SK-N-SH (cell line): Measurements from ENCODE around the gene NFE2L3. TPM values are rescaled to one million over a fixed set of nuclear protein-coding genes. Genes with fewer than 3 reads are reported as not detected.

Experiments used
- CTCF ChIA-PET: fragments of 300-600, 350-600 bp; formaldehyde crosslinking; extraction: SDS; loops from one replicate; lab custom pipeline; 2021; lab: Yijun Ruan, JAX
- POLR2A ChIA-PET: fragments of 350-600 bp; sonication (Branson Sonifier 250); formaldehyde crosslinking; extraction: SDS; loops from one replicate; lab custom pipeline; 2020; ENCODE audit warnings: antibody characterized with exemption, inconsistent platforms; lab: Yijun Ruan, JAX
- DNase-seq: peaks from one replicate; pipeline ENCODE4 v3.0.0; 2012
- H2AFZ ChIP-seq: fragments of 200-600 bp; sonication (generic); 2 replicates; pipeline ENCODE4 v1.8.1; 2016; ENCODE audit warnings: antibody characterized with exemption, mild to moderate bottlenecking, low read depth
- H3F3A ChIP-seq: fragments of 200-600 bp; sonication (generic); replicated peaks from 2 replicates; pipeline ENCODE3; 2016; ENCODE audit warnings: antibody characterized with exemption, mild to moderate bottlenecking; ENCODE audit not compliant: insufficient read depth
- H3K27ac ChIP-seq, 2 experiments: fragments of 200-500 bp in 1 of 2; fragments of 200-600 bp in 1 of 2; sonication (Bioruptor generic) in 1 of 2; sonication (generic), shearing (Covaris generic) in 1 of 2; 2 replicates each; pipeline versions ENCODE4 v1.5.1 to v1.6.1; 2014 to 2016; ENCODE audit warnings: low read depth in 2 of 2, inconsistent platforms in 1 of 2, low read length in 1 of 2, mild to moderate bottlenecking in 1 of 2, mixed read lengths in 1 of 2
- H3K27me3 ChIP-seq: fragments of 200-600 bp; sonication (generic), shearing (Covaris generic); 2 replicates; pipeline ENCODE4 v1.6.1; 2016; ENCODE audit warnings: mixed run types; ENCODE audit not compliant: insufficient read depth
- H3K36me3 ChIP-seq, 2 experiments: fragments of 200-500 bp in 1 of 2; fragments of 200-600 bp in 1 of 2; sonication (Bioruptor generic) in 1 of 2; sonication (generic) in 1 of 2; replicated peaks in 1 of 2; 2 replicates each; pipeline versions ENCODE3 to v1.5.1; 2014 to 2016; ENCODE audit warnings: low read length in 1 of 2, mild to moderate bottlenecking in 1 of 2; ENCODE audit not compliant: insufficient read depth in 2 of 2, control insufficient read depth in 1 of 2
- H3K4me1 ChIP-seq, 2 experiments: fragments of 200-500 bp in 1 of 2; fragments of 200-600 bp in 1 of 2; sonication (Bioruptor generic) in 1 of 2; sonication (generic), shearing (Covaris generic) in 1 of 2; 2 replicates each; pipeline versions ENCODE4 v1.5.1 to v1.6.1; 2014 to 2016; ENCODE audit warnings: low read depth in 1 of 2, low read length in 1 of 2, mixed run types in 1 of 2; ENCODE audit not compliant: insufficient read depth in 2 of 2, control insufficient read depth in 1 of 2
- H3K4me2 ChIP-seq: fragments of 200-600 bp; sonication (generic), shearing (Covaris generic); 2 replicates; pipeline ENCODE4 v1.6.1; 2017; ENCODE audit warnings: mixed run types
- H3K4me3 ChIP-seq, 2 experiments: fragments of 200-500 bp in 1 of 2; fragments of 200-600 bp in 1 of 2; sonication (Bioruptor generic) in 1 of 2; sonication (generic), shearing (Covaris generic) in 1 of 2; 2 replicates each; pipeline versions ENCODE4 v1.5.1 to v1.8.1; 2014 to 2016; ENCODE audit warnings: low read depth in 2 of 2, inconsistent platforms in 1 of 2, low read length in 1 of 2, mild to moderate bottlenecking in 1 of 2, mixed read lengths in 1 of 2, moderate library complexity in 1 of 2
- H3K79me2 ChIP-seq: fragments of 200-600 bp; sonication (generic); 2 replicates; pipeline ENCODE4 v1.8.1; 2017; ENCODE audit warnings: mild to moderate bottlenecking; ENCODE audit not compliant: insufficient read depth
- H3K9ac ChIP-seq: fragments of 200-600 bp; sonication (generic); 2 replicates; pipeline ENCODE4 v1.6.1; 2017; ENCODE audit warnings: mixed run types
- H3K9me2 ChIP-seq: fragments of 200-600 bp; sonication (generic); 2 replicates; pipeline ENCODE4 v1.6.1; 2017; ENCODE audit warnings: mixed run types
- H3K9me3 ChIP-seq: fragments of 200-600 bp; sonication (generic); 2 replicates; pipeline ENCODE4 v1.6.1; 2017; ENCODE audit warnings: mixed run types, mild to moderate bottlenecking, moderate library complexity
- H4K20me1 ChIP-seq: fragments of 200-600 bp; sonication (generic); 2 replicates; pipeline ENCODE4 v1.6.1; 2017; ENCODE audit warnings: mild to moderate bottlenecking, mixed run types; ENCODE audit not compliant: insufficient read depth
- CHD2 ChIP-seq: fragments of 150-350 bp; IDR thresholded peaks from 2 replicates; pipeline ENCODE4 v1.6.1; 2018; ENCODE audit warnings: low read length; ENCODE audit not compliant: partially characterized antibody
- EP300 ChIP-seq, 2 experiments: IDR thresholded peaks; 2 replicates each; pipeline versions ENCODE4 v1.4.0 to v1.6.1; 2012; ENCODE audit warnings: borderline replicate concordance in 1 of 2, low read depth in 1 of 2, low read length in 1 of 2
- FOXJ3 ChIP-seq: sonication (generic); formaldehyde crosslinking; IDR thresholded peaks from 2 replicates; pipeline ENCODE4 v1.5.1; 2020; ENCODE audit warnings: mild to moderate bottlenecking, missing genetic modification reagents
- FOXM1 ChIP-seq: IDR thresholded peaks from 2 replicates; pipeline ENCODE4 v1.4.0; 2012; ENCODE audit warnings: low read depth, mild to moderate bottlenecking
- GABPA ChIP-seq: IDR thresholded peaks from 2 replicates; pipeline ENCODE4 v1.4.0; 2012; ENCODE audit warnings: low read depth, mild to moderate bottlenecking
- GATA2 ChIP-seq: sonication (generic); formaldehyde crosslinking; IDR thresholded peaks from 2 replicates; pipeline ENCODE4 v1.5.0; 2020; ENCODE audit warnings: mild to moderate bottlenecking, missing genetic modification reagents
- JUND ChIP-seq: IDR thresholded peaks from 2 replicates; pipeline ENCODE4 v1.4.0; 2012
- MAX ChIP-seq: IDR thresholded peaks from 2 replicates; pipeline ENCODE4 v1.4.0; 2012; ENCODE audit warnings: low read depth
- MXI1 ChIP-seq: IDR thresholded peaks from 2 replicates; pipeline ENCODE4 v1.6.1; 2012; ENCODE audit warnings: mild to moderate bottlenecking, low read depth, low read length, improper control_type of control experiment
- NRF1 ChIP-seq: IDR thresholded peaks from 2 replicates; pipeline ENCODE4 v1.6.1; 2012; ENCODE audit warnings: low read depth, mild to moderate bottlenecking, low read length
- POLR2AphosphoS5 ChIP-seq: IDR thresholded peaks from 2 replicates; pipeline ENCODE4 v1.6.1; 2012; ENCODE audit warnings: low read depth, low read length
- RAD21 ChIP-seq: IDR thresholded peaks from 2 replicates; pipeline ENCODE4 v1.6.1; 2012; ENCODE audit warnings: mild to moderate bottlenecking, low read length
- RFX5 ChIP-seq: IDR thresholded peaks from 2 replicates; pipeline ENCODE4 v1.6.1; 2012; ENCODE audit warnings: mild to moderate bottlenecking, improper control_type of control experiment, low read length
- RXRA ChIP-seq: IDR thresholded peaks from 2 replicates; pipeline ENCODE4 v1.4.0; 2012; ENCODE audit warnings: low read depth, mild to moderate bottlenecking, borderline replicate concordance
- SIN3A ChIP-seq: IDR thresholded peaks from 2 replicates; pipeline ENCODE4 v1.6.1; 2012; ENCODE audit warnings: low read depth, mild to moderate bottlenecking, low read length, moderate library complexity, borderline replicate concordance
- TAF1 ChIP-seq: IDR thresholded peaks from 2 replicates; pipeline ENCODE4 v1.6.1; 2012; ENCODE audit warnings: low read depth, mild to moderate bottlenecking, low read length, moderate library complexity, borderline replicate concordance
- TEAD4 ChIP-seq: IDR thresholded peaks from 2 replicates; pipeline ENCODE4 v1.4.0; 2012; ENCODE audit warnings: mild to moderate bottlenecking, borderline replicate concordance; ENCODE audit not compliant: insufficient read depth
- WGBS: methylation state at CpG from one replicate; pipeline ENCODE4 v1.1.6; 2017; ENCODE audit warnings: low lambda C conversion rate; 5-methylcytosine and 5-hydroxymethylcytosine counted together
- polyA plus RNA-seq, 3 experiments: library from polyadenylated mRNA; depleted of rRNA; stranded (reverse); fragments of >200 nt; gene quantifications; 2 replicates each; pipeline ENCODE4 v1.2.3, GENCODE V29; 2012
- TF ChIP-seq, protein P1 (sequence below): fragments of 150-350 bp; IDR thresholded peaks from 2 replicates; pipeline ENCODE4 v1.6.1; 2017; ENCODE audit warnings: antibody characterized with exemption, low read length, low read depth, borderline replicate concordance
- TF ChIP-seq, protein P2 (sequence below): IDR thresholded peaks from 2 replicates; pipeline ENCODE4 v1.6.1; 2012; ENCODE audit warnings: mild to moderate bottlenecking, low read depth, low read length, moderate library complexity
- TF ChIP-seq, protein P3 (sequence below): fragments of 150-350 bp; IDR thresholded peaks from 2 replicates; pipeline ENCODE4 v1.6.1; 2016; ENCODE audit warnings: mild to moderate bottlenecking, low read depth, low read length

Gene NFE2L3
- polyA plus RNA-seq, 1 of the 3 experiments (the other 2 are of a cell fraction) = 36.1 TPM

DNA sequence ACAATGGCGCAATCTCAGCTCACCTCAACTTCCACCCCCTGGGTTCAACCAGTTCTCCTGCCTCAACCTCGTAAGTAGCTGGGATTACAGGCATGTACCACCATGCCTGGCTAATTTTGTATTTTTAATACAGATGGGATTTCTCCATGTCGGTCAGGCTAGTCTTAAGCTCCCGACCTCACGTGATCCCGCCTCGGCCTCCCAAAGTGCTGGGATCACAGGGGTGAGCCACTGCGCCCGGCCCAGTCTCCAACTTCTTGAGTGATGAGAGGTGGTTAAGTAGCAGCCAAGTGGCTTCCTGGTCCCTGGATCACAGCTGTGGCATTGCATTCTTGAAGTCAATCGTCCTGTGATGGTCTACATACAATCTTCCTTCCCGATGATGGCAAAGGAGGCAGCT is 46.1 kb upstream of the NFE2L3 start:
- Histone ChIP-seq H3K4me1 (no peaks in the 10 kb centered on the region), H3K36me3 (no peaks in the 10 kb centered on the region), H3K27ac (no peak overlapping the region), H4K20me1 (no peaks in the 10 kb centered on the region), H3K9me3 (no peaks in the 10 kb centered on the region), H3K4me2 (no peak overlapping the region), H3K79me2 (no peaks in the 10 kb centered on the region), H3F3A (no peaks in the 10 kb centered on the region), H3K27me3 (no peaks in the 10 kb centered on the region; the same call in 1 of the 2 replicates), H3K4me3 (no peak overlapping the region), H3K9ac (no peak overlapping the region), H2AFZ (no peak overlapping the region), H3K9me2 (no peaks in the 10 kb centered on the region)
- POLR2A ChIA-PET = no interaction called here
- 63% methylated on average over 11 of the region's 11 CpGs for WGBS
- no peak for TF ChIP-seq FOXM1
- no peak for TF ChIP-seq TAF1
- TF ChIP-seq RXRA = no peak
- TF ChIP-seq GATA2 (CRISPR knock-in tag) = no peak
- no peak for TF ChIP-seq RFX5
- TF ChIP-seq, protein P1, sequence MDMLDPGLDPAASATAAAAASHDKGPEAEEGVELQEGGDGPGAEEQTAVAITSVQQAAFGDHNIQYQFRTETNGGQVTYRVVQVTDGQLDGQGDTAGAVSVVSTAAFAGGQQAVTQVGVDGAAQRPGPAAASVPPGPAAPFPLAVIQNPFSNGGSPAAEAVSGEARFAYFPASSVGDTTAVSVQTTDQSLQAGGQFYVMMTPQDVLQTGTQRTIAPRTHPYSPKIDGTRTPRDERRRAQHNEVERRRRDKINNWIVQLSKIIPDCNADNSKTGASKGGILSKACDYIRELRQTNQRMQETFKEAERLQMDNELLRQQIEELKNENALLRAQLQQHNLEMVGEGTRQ = no peak
- TF ChIP-seq RAD21 = no peak
- TF ChIP-seq TEAD4 = no peak
- no peak for TF ChIP-seq JUND
- CTCF ChIA-PET = interaction anchor here (0.9 to 6.3 kb wide), 7 partner anchors 8 to 258 kb away, joined by 3 to 47 read pairs (median 4); no protein-coding TSS in a partner anchor
- no peak for DNase-seq

DNA sequence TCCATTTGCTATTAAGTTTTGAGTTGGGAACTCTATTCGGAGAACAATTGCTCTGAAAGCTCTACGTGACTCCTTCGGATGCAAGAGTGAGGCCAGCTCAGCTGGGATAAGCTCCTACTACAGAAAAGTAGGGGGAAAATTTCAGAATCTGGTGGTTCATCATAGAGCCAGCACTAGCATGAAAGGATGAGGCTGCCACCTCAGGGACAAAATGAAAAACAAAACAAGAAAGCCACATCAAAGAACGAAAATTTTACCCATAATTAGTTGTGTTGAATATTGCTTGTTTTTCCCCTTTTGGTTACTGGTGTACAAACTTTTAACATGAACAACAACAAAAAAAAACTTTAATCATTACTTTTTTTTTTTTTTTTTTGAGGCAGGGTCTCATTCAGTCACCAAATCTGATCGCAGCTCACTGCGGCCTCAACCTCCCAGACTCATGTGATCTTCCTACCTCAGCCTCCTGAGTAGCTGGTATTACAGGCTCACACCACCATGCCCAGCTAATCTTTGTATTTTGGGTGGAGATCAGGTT is 39.7 kb upstream of the NFE2L3 start:
- H3K36me3 ChIP-seq = no peaks in the 10 kb centered on the region
- H3K4me3 ChIP-seq = no peak overlapping the region
- no peaks in the 10 kb centered on the region for H3K9me3 ChIP-seq
- no peaks in the 10 kb centered on the region for H4K20me1 ChIP-seq
- no peaks in the 10 kb centered on the region for H3K9me2 ChIP-seq
- no peaks in the 10 kb centered on the region for H3K79me2 ChIP-seq
- DNase-seq = no peak
- no peaks in the 10 kb centered on the region for H3F3A ChIP-seq
- no peaks in the 10 kb centered on the region; the same call in 1 of the 2 replicates for H3K27me3 ChIP-seq
- 79% methylated on average over 6 of the region's 6 CpGs for WGBS
- no peak overlapping the region for H3K4me2 ChIP-seq
- H2AFZ ChIP-seq = no peak overlapping the region
- H3K4me1 ChIP-seq = no peaks in the 10 kb centered on the region
- no peak overlapping the region for H3K27ac ChIP-seq
- ChIA-PET CTCF (interaction anchor here (0.6 to 4.9 kb wide), 4 partner anchors 22 to 272 kb away, joined by 3 to 21 read pairs (median 6); no protein-coding TSS in a partner anchor), POLR2A (no interaction called here)
- no peak overlapping the region for H3K9ac ChIP-seq
- TF ChIP-seq NRF1 (no peak), FOXJ3 (CRISPR knock-in tag) (no peak), FOXM1 (no peak), MAX (no peak), RAD21 (no peak), POLR2AphosphoS5 (no peak), GABPA (no peak), MXI1 (no peak), SIN3A (no peak), EP300 (IDR thresholded peaks at IDR 0.05; ENCODE audit: borderline replicate concordance in 1 of 2, low read depth in 1 of 2, low read length in 1 of 2) (no peak), CHD2 (no peak)
- TF ChIP-seq, protein P1 = no peak
- TF ChIP-seq, protein P2, sequence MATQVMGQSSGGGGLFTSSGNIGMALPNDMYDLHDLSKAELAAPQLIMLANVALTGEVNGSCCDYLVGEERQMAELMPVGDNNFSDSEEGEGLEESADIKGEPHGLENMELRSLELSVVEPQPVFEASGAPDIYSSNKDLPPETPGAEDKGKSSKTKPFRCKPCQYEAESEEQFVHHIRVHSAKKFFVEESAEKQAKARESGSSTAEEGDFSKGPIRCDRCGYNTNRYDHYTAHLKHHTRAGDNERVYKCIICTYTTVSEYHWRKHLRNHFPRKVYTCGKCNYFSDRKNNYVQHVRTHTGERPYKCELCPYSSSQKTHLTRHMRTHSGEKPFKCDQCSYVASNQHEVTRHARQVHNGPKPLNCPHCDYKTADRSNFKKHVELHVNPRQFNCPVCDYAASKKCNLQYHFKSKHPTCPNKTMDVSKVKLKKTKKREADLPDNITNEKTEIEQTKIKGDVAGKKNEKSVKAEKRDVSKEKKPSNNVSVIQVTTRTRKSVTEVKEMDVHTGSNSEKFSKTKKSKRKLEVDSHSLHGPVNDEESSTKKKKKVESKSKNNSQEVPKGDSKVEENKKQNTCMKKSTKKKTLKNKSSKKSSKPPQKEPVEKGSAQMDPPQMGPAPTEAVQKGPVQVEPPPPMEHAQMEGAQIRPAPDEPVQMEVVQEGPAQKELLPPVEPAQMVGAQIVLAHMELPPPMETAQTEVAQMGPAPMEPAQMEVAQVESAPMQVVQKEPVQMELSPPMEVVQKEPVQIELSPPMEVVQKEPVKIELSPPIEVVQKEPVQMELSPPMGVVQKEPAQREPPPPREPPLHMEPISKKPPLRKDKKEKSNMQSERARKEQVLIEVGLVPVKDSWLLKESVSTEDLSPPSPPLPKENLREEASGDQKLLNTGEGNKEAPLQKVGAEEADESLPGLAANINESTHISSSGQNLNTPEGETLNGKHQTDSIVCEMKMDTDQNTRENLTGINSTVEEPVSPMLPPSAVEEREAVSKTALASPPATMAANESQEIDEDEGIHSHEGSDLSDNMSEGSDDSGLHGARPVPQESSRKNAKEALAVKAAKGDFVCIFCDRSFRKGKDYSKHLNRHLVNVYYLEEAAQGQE = no peak
- TF ChIP-seq, protein P3, sequence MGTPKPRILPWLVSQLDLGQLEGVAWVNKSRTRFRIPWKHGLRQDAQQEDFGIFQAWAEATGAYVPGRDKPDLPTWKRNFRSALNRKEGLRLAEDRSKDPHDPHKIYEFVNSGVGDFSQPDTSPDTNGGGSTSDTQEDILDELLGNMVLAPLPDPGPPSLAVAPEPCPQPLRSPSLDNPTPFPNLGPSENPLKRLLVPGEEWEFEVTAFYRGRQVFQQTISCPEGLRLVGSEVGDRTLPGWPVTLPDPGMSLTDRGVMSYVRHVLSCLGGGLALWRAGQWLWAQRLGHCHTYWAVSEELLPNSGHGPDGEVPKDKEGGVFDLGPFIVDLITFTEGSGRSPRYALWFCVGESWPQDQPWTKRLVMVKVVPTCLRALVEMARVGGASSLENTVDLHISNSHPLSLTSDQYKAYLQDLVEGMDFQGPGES = no peak
